ENCODE results near the gene FSCB.
"Not testable (repeated sequence)": the region's sequence is repeated elsewhere in the genome, so short reads cannot be mapped to it uniquely, and the experiment has no call there.

Gene FSCB

GRCh38 chr14:44529026-44529425, 21.9 kb upstream of the FSCB start:
- no peak overlapping the region for H3K27ac ChIP-seq (ENCODE audit: extremely low read depth, low read depth, low read length)
- ChIA-PET POLR2A (no interaction called here), CTCF (no interaction called here)
- H3K4me1 ChIP-seq (ENCODE audit: control insufficient read depth, insufficient read depth, low read length): no peaks in the 10 kb centered on the region
- H3K36me3 ChIP-seq (ENCODE audit: control insufficient read depth in 2 of 2, insufficient read depth in 1 of 2, low read length in 2 of 2): no peaks in the 10 kb centered on the region
- TF ChIP-seq RBAK (tag by site-specific recombination; IDR thresholded peaks at IDR 0.05) (no peak), ZNF174 (tag by site-specific recombination; IDR thresholded peaks at IDR 0.05) (no peak), ZNF48 (tag by site-specific recombination; IDR thresholded peaks at IDR 0.05) (no peak), ZNF558 (tag by site-specific recombination; IDR thresholded peaks at IDR 0.05) (no peak), ZNF785 (tag by site-specific recombination; IDR thresholded peaks at IDR 0.05) (no peak), ZBTB49 (tag by site-specific recombination; IDR thresholded peaks at IDR 0.05; ENCODE audit: low read depth) (no peak), ZNF292 (tag by site-specific recombination; IDR thresholded peaks at IDR 0.05; ENCODE audit: borderline replicate concordance, low read depth) (no peak), ZFP41 (tag by site-specific recombination; IDR thresholded peaks at IDR 0.05; ENCODE audit: borderline replicate concordance) (no peak), MEIS1 (CRISPR knock-in tag; IDR thresholded peaks at IDR 0.05; ENCODE audit: borderline replicate concordance) (no peak), ZNF140 (tag by site-specific recombination; IDR thresholded peaks at IDR 0.05) (no peak), ZSCAN4 (tag by site-specific recombination; IDR thresholded peaks at IDR 0.05) (no peak)
- TF ChIP-seq, protein P1, sequence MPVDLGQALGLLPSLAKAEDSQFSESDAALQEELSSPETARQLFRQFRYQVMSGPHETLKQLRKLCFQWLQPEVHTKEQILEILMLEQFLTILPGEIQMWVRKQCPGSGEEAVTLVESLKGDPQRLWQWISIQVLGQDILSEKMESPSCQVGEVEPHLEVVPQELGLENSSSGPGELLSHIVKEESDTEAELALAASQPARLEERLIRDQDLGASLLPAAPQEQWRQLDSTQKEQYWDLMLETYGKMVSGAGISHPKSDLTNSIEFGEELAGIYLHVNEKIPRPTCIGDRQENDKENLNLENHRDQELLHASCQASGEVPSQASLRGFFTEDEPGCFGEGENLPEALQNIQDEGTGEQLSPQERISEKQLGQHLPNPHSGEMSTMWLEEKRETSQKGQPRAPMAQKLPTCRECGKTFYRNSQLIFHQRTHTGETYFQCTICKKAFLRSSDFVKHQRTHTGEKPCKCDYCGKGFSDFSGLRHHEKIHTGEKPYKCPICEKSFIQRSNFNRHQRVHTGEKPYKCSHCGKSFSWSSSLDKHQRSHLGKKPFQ (tag by site-specific recombination; IDR thresholded peaks at IDR 0.05): no peak
- TF ChIP-seq, protein P2, sequence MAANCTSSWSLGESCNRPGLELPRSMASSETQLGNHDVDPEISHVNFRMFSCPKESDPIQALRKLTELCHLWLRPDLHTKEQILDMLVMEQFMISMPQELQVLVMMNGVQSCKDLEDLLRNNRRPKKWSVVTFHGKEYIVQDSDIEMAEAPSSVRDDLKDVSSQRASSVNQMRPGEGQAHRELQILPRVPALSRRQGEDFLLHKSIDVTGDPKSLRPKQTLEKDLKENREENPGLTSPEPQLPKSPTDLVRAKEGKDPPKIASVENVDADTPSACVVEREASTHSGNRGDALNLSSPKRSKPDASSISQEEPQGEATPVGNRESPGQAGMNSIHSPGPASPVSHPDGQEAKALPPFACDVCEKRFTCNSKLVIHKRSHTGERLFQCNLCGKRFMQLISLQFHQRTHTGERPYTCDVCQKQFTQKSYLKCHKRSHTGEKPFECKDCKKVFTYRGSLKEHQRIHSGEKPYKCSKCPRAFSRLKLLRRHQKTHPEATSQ (tag by site-specific recombination; IDR thresholded peaks at IDR 0.05): no peak
- no peak overlapping the region for H3K4me3 ChIP-seq (ENCODE audit: low read depth, low read length)
- no peaks in the 10 kb centered on the region for H3K9me3 ChIP-seq (ENCODE audit: control insufficient read depth, insufficient read depth, low read depth, low read length)

- H3K9me3 ChIP-seq (ENCODE audit: control insufficient read depth, insufficient read depth, low read depth, low read length): no peaks in the 10 kb centered on the region
- no peak overlapping the region for H3K27ac ChIP-seq (ENCODE audit: extremely low read depth, low read depth, low read length)
- no peak for TF ChIP-seq YY1 (tag by site-specific recombination; IDR thresholded peaks at IDR 0.05)
- TF ChIP-seq ZNF548 (tag by site-specific recombination; IDR thresholded peaks at IDR 0.05): no peak
- TF ChIP-seq ZNF223 (tag by site-specific recombination; IDR thresholded peaks at IDR 0.05): no peak
- no peak for TF ChIP-seq ZNF792 (tag by site-specific recombination; IDR thresholded peaks at IDR 0.05)
- H3K4me3 ChIP-seq (ENCODE audit: low read depth, low read length): no peak overlapping the region
- no peaks in the 10 kb centered on the region for H3K36me3 ChIP-seq (ENCODE audit: control insufficient read depth in 2 of 2, insufficient read depth in 1 of 2, low read length in 2 of 2)
- ChIA-PET POLR2A (no interaction called here), CTCF (interaction anchor here (0.6 kb wide), 1 partner anchor 15 kb away, joined by 4 read pairs; no protein-coding TSS in a partner anchor)
- H3K4me1 ChIP-seq (ENCODE audit: control insufficient read depth, insufficient read depth, low read length): no peaks in the 10 kb centered on the region
Observed at GRCh38 chr14:44528180-44528579, 21.1 kb upstream of the FSCB start.

DNA sequence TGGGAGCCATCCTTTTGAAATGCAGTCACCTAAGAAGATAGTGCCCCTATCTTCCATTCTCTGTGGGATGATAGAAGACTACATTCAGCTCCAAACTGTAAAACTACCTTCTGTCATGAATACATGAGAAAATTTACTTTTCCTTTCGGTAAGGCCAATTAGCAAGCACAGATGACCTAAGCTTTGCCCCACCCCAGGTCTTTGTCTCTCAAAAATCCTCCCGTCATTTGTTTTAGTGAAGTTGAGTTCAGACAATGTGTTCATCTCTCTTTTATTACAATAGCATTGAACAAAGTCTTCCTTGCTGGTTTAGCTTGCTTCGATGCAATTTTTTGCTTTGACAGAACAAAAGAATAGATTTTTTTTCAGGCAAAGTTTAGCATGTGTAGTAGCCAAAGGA, 18.2 kb upstream of the FSCB start:
- POLR2A ChIA-PET: no interaction called here
- no peaks in the 10 kb centered on the region for H3K36me3 ChIP-seq (ENCODE audit: control insufficient read depth in 2 of 2, insufficient read depth in 1 of 2, low read length in 2 of 2)
- H3K27ac ChIP-seq (ENCODE audit: extremely low read depth, low read depth, low read length): no peak overlapping the region
- no peaks in the 10 kb centered on the region for H3K9me3 ChIP-seq (ENCODE audit: control insufficient read depth, insufficient read depth, low read depth, low read length)
- H3K4me1 ChIP-seq (ENCODE audit: control insufficient read depth, insufficient read depth, low read length): no peaks in the 10 kb centered on the region
- H3K4me3 ChIP-seq (ENCODE audit: low read depth, low read length): no peak overlapping the region
- TF ChIP-seq ZNF157 (tag by site-specific recombination; IDR thresholded peaks at IDR 0.05): no peak
- CTCF ChIA-PET: no interaction called here

DNA sequence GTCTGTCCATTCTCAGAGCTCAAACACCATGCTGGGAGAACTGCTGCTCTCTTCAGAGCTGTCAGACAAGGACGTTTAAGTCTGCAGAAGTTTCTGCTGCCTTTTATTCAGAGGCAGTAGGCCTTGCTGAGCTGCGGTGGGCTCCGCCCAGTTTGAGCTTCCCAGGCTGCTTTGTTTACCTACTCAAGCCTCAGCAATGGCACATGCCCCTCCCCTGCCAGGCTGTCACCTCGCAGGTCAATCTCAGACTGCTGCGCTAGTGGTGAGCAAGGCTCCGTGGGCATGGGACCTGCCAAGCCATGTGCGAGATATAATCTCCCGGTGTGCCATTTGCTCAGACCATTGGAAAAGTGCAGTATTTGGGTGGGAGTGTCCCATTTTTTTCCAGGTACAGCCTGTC, 8.6 kb upstream of the FSCB start:
- H3K9me3 ChIP-seq (ENCODE audit: control insufficient read depth, insufficient read depth, low read depth, low read length); H3K4me3 ChIP-seq (ENCODE audit: low read depth, low read length); H3K27ac ChIP-seq (ENCODE audit: extremely low read depth, low read depth, low read length); POLR2A ChIA-PET; H3K4me1 ChIP-seq (ENCODE audit: control insufficient read depth, insufficient read depth, low read length); CTCF ChIA-PET; H3K36me3 ChIP-seq (ENCODE audit: control insufficient read depth in 2 of 2, insufficient read depth in 1 of 2, low read length in 2 of 2): not testable (repeated sequence)
